Ascending aorta (tissue), 2 donors: ENCODE data around the gene GPC2. TPM values are rescaled to one million over a fixed set of nuclear protein-coding genes. Genes with fewer than 3 reads are reported as not detected.
A peak's percentile ranks its signal among the peaks of the same experiment; 100 is the strongest.

Source experiments
- DNase-seq, 2 donors: peaks; one replicate each; pipeline ENCODE4 v3.0.0-alpha.2; 2019; ENCODE audit warnings: low spot score in 2 of 2
- H3K27ac ChIP-seq, 2 donors: fragments of 200-600 bp; sonication (generic); one replicate each; pipeline ENCODE4 v1.5.1; 2016 to 2017; ENCODE audit warnings: mild to moderate bottlenecking in 1 of 2
- H3K27me3 ChIP-seq: fragments of 200-600 bp; sonication (generic); one replicate; pipeline ENCODE4 v1.5.1; 2017
- H3K36me3 ChIP-seq, 2 donors: fragments of 200-600 bp; sonication (generic); one replicate each; pipeline ENCODE4 v1.5.1; 2016
- H3K4me1 ChIP-seq, 2 donors: fragments of 200-600 bp; sonication (generic); one replicate each; pipeline ENCODE4 v1.5.1; 2016 to 2017; ENCODE audit warnings: mild to moderate bottlenecking in 1 of 2
- H3K4me3 ChIP-seq, 2 donors: fragments of 200-600 bp; sonication (generic); one replicate each; pipeline ENCODE4 v1.5.1; 2016 to 2017; ENCODE audit warnings: mild to moderate bottlenecking in 1 of 2
- H3K9me3 ChIP-seq, 2 donors: fragments of 200-600 bp; sonication (generic); one replicate each; pipeline ENCODE4 v1.5.1; 2016
- CTCF ChIP-seq, 3 experiments: fragments of 200-600 bp in 2 of 3; fragments of 450-650 bp in 1 of 3; sonication (generic) in 2 of 3; IDR thresholded peaks; one replicate each; pipeline ENCODE4 v1.5.1; 2016 to 2019; ENCODE audit warnings: antibody characterized with exemption in 3 of 3, mild to moderate bottlenecking in 1 of 3, moderate library complexity in 1 of 3
- intact Hi-C: fragments of 100-400 bp; cut with DNase I; formaldehyde crosslinking; loops from one replicate; pipeline ENCODE4 v1.15.1; 2023
- total RNA-seq: library from RNA; depleted of rRNA; stranded (reverse); fragments of >200 nt; gene quantifications from one replicate; pipeline ENCODE4 v1.1.0, GENCODE V29; 2016

The GPC2 gene
- total RNA-seq, 1 donor from 2014 or later: not detected

- H3K4me1 ChIP-seq: peaks cover 6 to 15% of the 10 kb centered on the region in 2 donors
- intact Hi-C loops: loop anchor here (10.0 kb wide), 1 partner anchor 541 kb away; the partner anchor contains the start of gene GIGYF1
These were observed 23.3 kb downstream of the GPC2 start for GRCh38 chr7:100153708-100154535.

GRCh38 chr7:100152937-100153666, 24.1 kb downstream of the GPC2 start:
- Histone ChIP-seq H3K9me3 (no peaks in the 10 kb centered on the region), H3K36me3 (peaks cover 27 to 37% of the 10 kb centered on the region in 2 donors), H3K27me3 (no peaks in the 10 kb centered on the region), H3K4me1 (peaks cover 6 to 15% of the 10 kb centered on the region in 2 donors), H3K27ac (no peak overlapping the region), H3K4me3 (no peak overlapping the region)
- DNase-seq: no peak
- intact Hi-C loops: loop anchor here (10.0 kb wide), 1 partner anchor 542 kb away; the partner anchor contains the start of gene GIGYF1
- no peak for TF ChIP-seq CTCF (IDR thresholded peaks at IDR 0.05)

More at GRCh38 chr7:100153708-100154535, 23.3 kb downstream of the GPC2 start:
- Histone ChIP-seq H3K4me3 (no peak overlapping the region), H3K9me3 (no peaks in the 10 kb centered on the region), H3K36me3 (peaks cover 27 to 37% of the 10 kb centered on the region in 2 donors), H3K27ac (peak overlapping the region in 1 of 2 donors; percentile 29), H3K27me3 (no peaks in the 10 kb centered on the region)
- no peak for DNase-seq
- TF ChIP-seq CTCF (IDR thresholded peaks at IDR 0.05): no peak

- TF ChIP-seq CTCF (IDR thresholded peaks at IDR 0.05): no peak
- H3K27me3 ChIP-seq: no peaks in the 10 kb centered on the region
- no peak overlapping the region for H3K27ac ChIP-seq
- no peak for DNase-seq
- peaks cover 27 to 37% of the 10 kb centered on the region in 2 donors for H3K36me3 ChIP-seq
- peaks cover 6 to 13% of the 10 kb centered on the region in 2 donors for H3K4me1 ChIP-seq
- H3K4me3 ChIP-seq: no peak overlapping the region
- no peaks in the 10 kb centered on the region for H3K9me3 ChIP-seq
- intact Hi-C loops: loop anchor here (10.0 kb wide), 1 partner anchor 542 kb away; the partner anchor contains the start of gene GIGYF1
These were observed 24.8 kb downstream of the GPC2 start for GRCh38 chr7:100152404-100152803.

GRCh38 chr7:100148559-100149328, 28.4 kb downstream of the GPC2 start, which contains the start of gene LAMTOR4:
Gene LAMTOR4 (plus strand): TSS chr7:100148918. CDS start chr7:100148973, 55 bp downstream.
- Histone ChIP-seq H3K36me3 (peaks cover 6 to 8% of the 10 kb centered on the region in 2 donors), H3K27ac (peak within 1 kb of the TSS; percentile 88 to 89), H3K9me3 (no peaks in the 10 kb centered on the region), H3K4me1 (peaks cover 6 to 9% of the 10 kb centered on the region in 2 donors), H3K27me3 (no peaks in the 10 kb centered on the region), H3K4me3 (peak within 1 kb of the TSS; percentile 86 to 91)
- DNase-seq: peak; percentile 98 to 99
- TF ChIP-seq CTCF (IDR thresholded peaks at IDR 0.05): no peak
- intact Hi-C loops: loop anchor here (1.0 to 2.0 kb wide), 3 partner anchors 22 to 30 kb away; partner anchors contain the start of genes CNPY4, GPC2, MBLAC1 and STAG3

GRCh38 chr7:100148225-100148558, 29.0 kb downstream of the GPC2 start:
- H3K27me3 ChIP-seq: no peaks in the 10 kb centered on the region
- intact Hi-C loops: loop anchor here (1.0 to 2.0 kb wide), 3 partner anchors 21 to 29 kb away; partner anchors contain the start of genes CNPY4, GPC2, MBLAC1 and STAG3
- H3K27ac ChIP-seq: peak overlapping the region; percentile 54 to 89
- H3K4me3 ChIP-seq: peak overlapping the region; percentile 64 to 86
- DNase-seq: no peak
- H3K9me3 ChIP-seq: no peaks in the 10 kb centered on the region
- H3K4me1 ChIP-seq: peaks cover 6 to 9% of the 10 kb centered on the region in 2 donors
- H3K36me3 ChIP-seq: peaks cover under 1 to 3% of the 10 kb centered on the region in 2 donors
- no peak for TF ChIP-seq CTCF (IDR thresholded peaks at IDR 0.05)
